Esophagus squamous epithelium (tissue), 4 donors: ENCODE data around the gene SEC14L1.

Experiments
- POLR2A ChIP-seq, 4 donors: fragments of 450-650 bp; IDR thresholded peaks; one replicate each; pipeline ENCODE4 v1.6.1; 2017; ENCODE audit warnings: antibody characterized with exemption in 4 of 4, mild to moderate bottlenecking in 4 of 4, moderate library complexity in 3 of 4
- TF ChIP-seq, protein P1 (sequence below), 6 experiments: fragments of 450-650 bp in 4 of 6; fragments of 200-600 bp in 2 of 6; sonication (generic) in 2 of 6; IDR thresholded peaks; one replicate each; pipeline ENCODE4 v1.5.1; 2016 to 2019; ENCODE audit warnings: antibody characterized with exemption in 6 of 6, mild to moderate bottlenecking in 4 of 6, moderate library complexity in 4 of 6

DNA sequence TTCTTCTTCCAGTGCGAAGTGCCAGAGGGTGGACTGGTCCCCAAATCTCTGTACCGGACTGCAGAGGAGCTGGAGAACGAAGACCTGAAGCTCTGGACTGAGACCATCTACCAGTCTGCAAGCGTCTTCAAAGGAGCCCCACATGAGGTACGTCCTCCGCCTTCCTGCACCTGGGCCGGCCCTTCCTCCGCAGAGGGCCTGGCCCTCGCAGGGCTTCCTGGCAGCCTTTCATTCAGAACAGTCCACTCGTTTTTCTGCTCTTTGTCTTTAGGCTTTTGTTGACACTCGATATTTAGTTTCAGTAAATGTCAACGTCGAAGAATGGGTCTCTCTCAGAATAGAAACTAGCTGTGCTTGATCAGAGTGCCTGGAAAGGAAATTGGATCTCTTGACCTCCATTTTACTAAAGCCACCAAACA lies 68.6 kb downstream of the SEC14L1 start:
- TF ChIP-seq, protein P1, sequence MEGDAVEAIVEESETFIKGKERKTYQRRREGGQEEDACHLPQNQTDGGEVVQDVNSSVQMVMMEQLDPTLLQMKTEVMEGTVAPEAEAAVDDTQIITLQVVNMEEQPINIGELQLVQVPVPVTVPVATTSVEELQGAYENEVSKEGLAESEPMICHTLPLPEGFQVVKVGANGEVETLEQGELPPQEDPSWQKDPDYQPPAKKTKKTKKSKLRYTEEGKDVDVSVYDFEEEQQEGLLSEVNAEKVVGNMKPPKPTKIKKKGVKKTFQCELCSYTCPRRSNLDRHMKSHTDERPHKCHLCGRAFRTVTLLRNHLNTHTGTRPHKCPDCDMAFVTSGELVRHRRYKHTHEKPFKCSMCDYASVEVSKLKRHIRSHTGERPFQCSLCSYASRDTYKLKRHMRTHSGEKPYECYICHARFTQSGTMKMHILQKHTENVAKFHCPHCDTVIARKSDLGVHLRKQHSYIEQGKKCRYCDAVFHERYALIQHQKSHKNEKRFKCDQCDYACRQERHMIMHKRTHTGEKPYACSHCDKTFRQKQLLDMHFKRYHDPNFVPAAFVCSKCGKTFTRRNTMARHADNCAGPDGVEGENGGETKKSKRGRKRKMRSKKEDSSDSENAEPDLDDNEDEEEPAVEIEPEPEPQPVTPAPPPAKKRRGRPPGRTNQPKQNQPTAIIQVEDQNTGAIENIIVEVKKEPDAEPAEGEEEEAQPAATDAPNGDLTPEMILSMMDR (IDR thresholded peaks at IDR 0.05), result no peak
- no peak for TF ChIP-seq POLR2A (IDR thresholded peaks at IDR 0.05)
